ENCODE measurements around the gene FAAP20.

DNA sequence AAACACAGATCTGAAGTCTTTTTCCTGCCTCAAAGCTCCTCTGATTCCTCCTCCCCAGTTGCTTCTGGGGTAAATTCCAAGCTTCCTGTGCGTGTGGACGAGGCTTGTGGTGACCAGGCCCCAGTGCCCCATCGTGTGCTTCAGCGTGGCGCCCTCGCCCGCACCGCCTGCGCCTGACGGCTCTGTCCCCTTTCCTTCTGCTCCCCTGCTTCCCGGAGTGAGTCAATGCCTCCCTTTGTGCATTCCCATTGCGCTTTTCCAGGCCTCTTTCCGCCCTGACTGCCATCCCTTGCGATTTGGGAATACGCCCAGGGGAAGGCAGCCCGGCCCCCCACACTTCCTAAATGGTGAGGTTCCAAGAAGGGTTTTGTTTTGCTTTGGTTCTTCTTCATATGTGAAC lies 36.3 kb downstream of the FAAP20 start:
- TF ChIP-seq, protein P1, sequence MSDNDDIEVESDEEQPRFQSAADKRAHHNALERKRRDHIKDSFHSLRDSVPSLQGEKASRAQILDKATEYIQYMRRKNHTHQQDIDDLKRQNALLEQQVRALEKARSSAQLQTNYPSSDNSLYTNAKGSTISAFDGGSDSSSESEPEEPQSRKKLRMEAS (IDR thresholded peaks at IDR 0.05) = no peak
- TF ChIP-seq POLR2A (IDR thresholded peaks at IDR 0.05; ENCODE audit: low read length) = no peak
- TF ChIP-seq CTCF (IDR thresholded peaks at IDR 0.05) = no peak
- no peak for TF ChIP-seq MAFK (IDR thresholded peaks at IDR 0.05; ENCODE audit: partially characterized antibody)
- no peak for TF ChIP-seq MYC (IDR thresholded peaks at IDR 0.05; ENCODE audit: borderline replicate concordance, low read length)
- no peak for TF ChIP-seq EP300 (IDR thresholded peaks at IDR 0.05)
- TF ChIP-seq ZFP36 (IDR thresholded peaks at IDR 0.05; ENCODE audit: borderline replicate concordance, partially characterized antibody) = no peak
- TF ChIP-seq CHD2 (IDR thresholded peaks at IDR 0.05; ENCODE audit: low read length, partially characterized antibody) = no peak
